Ureter (tissue), 1 donor: Measurements from ENCODE around the gene ZFHX3. TPM values are rescaled to one million over a fixed set of nuclear protein-coding genes. Genes with fewer than 3 reads are reported as not detected.
"Not testable (repeated sequence)": the region's sequence is repeated elsewhere in the genome, so short reads cannot be mapped to it uniquely, and the experiment has no call there.

Experiments
- DNase-seq: peaks from one replicate; pipeline ENCODE4 v3.0.0-alpha.2; 2020; ENCODE audit warnings: low spot score
- total RNA-seq: library from RNA; stranded (reverse); gene quantifications from one replicate; pipeline ENCODE4 v1.2.4, GENCODE V29; 2023
- donor health status: DM: yes; HTN: yes; CAD: no.

ZFHX3 gene, protein sequence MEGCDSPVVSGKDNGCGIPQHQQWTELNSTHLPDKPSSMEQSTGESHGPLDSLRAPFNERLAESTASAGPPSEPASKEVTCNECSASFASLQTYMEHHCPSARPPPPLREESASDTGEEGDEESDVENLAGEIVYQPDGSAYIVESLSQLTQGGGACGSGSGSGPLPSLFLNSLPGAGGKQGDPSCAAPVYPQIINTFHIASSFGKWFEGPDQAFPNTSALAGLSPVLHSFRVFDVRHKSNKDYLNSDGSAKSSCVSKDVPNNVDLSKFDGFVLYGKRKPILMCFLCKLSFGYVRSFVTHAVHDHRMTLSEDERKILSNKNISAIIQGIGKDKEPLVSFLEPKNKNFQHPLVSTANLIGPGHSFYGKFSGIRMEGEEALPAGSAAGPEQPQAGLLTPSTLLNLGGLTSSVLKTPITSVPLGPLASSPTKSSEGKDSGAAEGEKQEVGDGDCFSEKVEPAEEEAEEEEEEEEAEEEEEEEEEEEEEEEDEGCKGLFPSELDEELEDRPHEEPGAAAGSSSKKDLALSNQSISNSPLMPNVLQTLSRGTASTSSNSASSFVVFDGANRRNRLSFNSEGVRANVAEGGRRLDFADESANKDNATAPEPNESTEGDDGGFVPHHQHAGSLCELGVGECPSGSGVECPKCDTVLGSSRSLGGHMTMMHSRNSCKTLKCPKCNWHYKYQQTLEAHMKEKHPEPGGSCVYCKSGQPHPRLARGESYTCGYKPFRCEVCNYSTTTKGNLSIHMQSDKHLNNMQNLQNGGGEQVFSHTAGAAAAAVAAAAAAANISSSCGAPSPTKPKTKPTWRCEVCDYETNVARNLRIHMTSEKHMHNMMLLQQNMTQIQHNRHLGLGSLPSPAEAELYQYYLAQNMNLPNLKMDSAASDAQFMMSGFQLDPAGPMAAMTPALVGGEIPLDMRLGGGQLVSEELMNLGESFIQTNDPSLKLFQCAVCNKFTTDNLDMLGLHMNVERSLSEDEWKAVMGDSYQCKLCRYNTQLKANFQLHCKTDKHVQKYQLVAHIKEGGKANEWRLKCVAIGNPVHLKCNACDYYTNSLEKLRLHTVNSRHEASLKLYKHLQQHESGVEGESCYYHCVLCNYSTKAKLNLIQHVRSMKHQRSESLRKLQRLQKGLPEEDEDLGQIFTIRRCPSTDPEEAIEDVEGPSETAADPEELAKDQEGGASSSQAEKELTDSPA (N-terminal part only)
- 60.8 TPM for total RNA-seq

DNA sequence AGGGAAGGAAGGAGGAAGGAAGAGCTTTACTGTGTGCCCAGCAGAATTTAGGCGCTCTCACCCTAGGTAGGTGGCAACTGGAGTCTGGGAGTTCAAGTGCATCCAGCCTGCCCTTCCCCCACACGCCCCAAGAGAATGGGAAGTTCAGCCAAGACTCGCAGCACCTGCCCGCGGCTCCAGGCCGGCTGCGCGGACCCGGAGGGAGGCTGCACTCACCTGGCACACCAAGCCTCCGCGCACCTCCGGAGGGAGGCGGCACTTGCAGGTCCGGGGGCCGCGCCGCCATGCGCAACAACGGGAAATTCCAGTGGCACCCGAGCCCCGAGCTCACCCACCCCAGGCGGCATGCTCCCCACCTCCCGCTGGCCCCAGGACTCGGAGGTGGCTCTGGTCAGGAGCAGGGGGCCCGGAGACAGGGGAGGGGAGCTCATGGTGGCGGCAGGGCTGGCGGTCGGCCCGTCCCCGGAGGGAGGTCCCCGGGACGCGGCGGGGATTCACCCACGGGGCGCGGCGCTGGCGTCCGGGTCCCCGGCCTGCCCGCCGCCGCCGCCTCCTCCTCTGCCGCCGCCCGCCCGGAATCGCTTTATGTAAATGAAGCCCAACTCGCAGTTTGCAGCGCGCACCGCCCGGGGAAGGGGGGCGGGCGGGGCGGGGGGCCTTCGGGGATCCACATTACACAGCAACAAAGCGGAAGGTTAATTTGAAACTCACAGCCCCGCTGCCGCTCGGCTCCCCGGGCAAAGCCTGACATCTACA is at the start of gene ZFHX3:
ZFHX3 (minus strand) TSS at position 593 of the 756 bp plus-strand sequence. CDS start 87,983 bp downstream, outside the sequence.
- peak; percentile 79 for DNase-seq

DNA sequence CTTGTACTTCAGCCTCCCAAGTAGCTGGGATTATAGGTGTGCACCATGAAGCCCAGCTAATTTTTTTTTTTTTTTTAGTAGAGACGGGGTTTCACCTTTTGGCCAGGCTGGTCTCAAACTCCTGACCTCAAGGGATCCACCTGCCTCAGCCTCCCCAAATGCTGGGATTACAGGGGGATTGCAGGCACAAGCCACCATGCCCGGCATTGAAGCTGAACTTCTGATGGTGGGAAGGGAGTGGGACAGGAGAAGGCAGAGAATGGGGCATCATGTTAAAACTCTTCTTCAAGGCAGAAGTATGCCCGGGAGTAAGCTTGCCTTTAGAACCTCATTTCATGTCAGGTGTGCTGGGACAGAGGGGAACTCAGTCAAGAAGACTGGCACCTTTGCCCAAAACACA is 48.6 kb upstream of the ZFHX3 start:
- no peak for DNase-seq

DNA sequence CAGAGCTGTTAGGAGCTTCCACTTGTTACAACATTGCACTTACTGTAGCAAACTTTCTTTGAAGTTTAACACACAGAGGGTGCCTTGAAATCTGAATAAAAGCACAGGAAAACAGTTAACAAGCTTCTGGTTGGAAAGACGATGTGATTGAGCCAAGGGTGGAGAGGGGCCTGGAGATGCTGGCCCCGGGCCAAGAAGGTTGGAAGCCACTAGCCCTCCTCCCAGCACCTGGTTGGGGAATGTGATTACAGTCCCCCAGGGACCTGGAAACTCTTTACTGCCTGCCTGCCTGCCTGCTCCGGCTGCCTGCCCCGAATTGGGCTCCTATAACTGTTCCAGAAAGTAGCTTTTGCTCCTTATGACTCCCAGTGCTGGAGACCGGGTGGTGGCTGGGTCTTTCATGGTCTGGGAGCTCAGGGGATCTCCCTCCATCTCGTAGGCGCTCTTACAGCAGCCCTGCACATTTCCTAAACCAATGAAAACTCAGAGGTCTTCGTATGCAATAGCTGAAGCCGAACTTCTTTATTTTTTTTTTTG is 48.0 kb upstream of the ZFHX3 start:
- DNase-seq = no peak

- DNase-seq = no peak
Measured at GRCh38 chr16:73095142-73095820, 47.4 kb upstream of the ZFHX3 start.

GRCh38 chr16:73094371-73094770 is 46.4 kb upstream of the ZFHX3 start:
- DNase-seq = no peak

DNA sequence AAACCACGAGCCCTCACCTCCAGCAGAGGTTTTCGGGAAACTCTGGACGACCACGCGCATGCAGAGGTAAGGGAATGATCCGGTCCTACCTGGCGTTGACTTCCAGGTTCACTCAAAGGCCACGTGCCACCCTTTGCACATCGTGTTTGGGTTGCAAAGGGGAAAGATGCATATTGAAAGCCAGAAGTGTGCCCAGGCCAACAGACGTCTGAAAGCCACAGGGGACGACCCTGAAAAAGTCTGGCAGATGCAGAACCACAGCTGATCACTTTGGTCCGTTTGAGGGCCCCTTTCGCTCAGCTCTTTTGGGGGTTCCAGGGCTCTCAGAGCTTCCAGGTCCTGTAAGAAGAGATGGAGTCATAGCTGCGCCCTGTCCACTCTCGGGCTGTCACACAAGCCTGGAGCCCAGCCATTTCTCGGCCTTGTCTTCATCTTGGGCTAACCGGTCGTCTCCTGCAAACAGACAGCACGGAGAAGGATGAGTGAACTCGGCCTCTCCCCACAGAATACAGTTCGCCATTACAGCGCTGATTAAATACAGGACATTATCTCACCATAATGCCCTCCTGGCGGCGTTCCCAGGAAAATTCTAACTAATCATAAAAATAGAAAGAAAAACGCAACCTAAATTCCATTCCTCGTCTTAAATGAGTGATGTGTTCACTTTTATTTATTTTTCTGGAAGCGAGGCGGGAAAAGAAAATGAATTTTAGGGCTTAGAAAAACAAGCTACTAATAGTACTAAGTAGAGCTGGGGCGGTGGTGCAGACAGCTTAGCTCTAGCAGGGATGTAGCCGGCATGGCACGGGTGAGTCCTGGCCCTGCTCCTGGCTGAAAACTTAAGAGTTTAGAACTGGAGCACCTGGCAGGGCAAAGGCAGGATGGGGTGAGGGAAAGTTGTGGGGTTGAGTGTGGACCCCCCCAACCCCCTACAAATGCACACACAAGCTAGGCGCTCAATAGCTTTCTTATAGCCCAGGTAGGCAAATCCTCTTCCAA is 45.5 kb upstream of the ZFHX3 start:
- no peak for DNase-seq

DNA sequence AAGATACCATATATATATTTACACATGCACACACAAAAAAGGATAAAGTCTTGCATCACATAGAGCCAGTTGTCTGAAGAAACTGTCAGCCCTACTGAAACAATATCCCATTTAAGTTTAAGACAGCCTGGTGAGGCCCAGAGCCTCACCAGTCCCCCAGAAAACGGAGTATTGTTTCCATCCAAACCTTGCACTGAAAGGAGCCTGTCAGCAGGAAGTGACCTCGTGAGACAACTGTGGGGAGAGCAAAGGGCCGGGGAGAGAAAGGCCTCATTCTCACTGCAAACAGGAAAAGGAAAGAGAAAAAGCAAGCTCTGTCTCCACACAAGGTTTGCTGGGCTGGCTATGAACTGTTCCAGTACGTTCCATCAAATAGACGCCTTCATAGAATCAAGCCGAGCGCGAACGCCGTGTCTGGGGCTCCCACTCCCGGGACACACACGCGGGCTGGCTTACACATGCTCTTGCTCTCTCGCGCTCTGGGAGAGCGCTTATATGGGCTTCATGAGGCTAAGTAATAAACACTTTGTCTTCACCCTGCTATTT is 44.4 kb upstream of the ZFHX3 start:
- no peak for DNase-seq

DNA sequence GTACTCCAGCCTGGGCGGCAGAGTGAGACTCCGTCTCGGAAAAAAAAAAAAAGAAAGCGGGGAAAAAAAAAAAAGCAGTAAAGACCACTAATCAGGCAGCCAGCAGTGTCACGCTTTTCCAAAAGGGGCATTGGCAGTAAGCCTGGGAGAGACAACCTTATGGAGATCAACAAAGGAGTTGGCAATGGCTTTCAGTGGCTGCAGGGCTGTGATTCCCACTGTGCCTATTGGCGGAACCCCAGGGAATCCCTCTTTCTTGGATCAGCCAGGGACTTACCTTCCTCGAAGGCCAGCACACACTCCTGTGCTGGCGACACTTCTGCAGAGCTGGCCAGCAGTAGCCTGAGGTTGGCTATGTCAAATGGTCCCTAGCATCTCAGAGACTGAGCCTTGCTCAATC is 43.2 kb upstream of the ZFHX3 start:
- DNase-seq = no peak

GRCh38 chr16:73089420-73089819 is 41.5 kb upstream of the ZFHX3 start:
- DNase-seq = no peak

DNA sequence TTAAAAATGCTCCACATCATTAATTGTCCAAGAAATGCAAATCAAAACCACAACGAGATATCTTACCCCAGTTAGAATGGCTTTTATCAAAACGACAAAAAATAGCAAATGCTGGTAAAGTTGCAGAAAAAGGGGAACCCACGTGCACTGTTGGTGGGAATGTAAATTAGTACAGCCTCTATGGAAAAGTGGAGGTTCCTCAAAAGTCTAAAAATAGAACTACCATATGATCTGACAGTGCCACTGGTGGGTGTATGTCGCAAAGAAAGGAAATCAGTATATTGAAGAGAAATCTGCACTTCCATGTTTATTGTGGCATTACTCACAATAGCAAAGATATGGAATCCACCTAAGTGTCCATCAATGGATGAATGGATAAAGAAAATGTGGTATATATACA is 38.2 kb upstream of the ZFHX3 start:
- DNase-seq = no peak

- no peak for DNase-seq
Measured at GRCh38 chr16:73083271-73083670, 35.3 kb upstream of the ZFHX3 start.

- DNase-seq = not testable (repeated sequence)
Measured at GRCh38 chr16:73082634-73083051, 34.7 kb upstream of the ZFHX3 start.

DNA sequence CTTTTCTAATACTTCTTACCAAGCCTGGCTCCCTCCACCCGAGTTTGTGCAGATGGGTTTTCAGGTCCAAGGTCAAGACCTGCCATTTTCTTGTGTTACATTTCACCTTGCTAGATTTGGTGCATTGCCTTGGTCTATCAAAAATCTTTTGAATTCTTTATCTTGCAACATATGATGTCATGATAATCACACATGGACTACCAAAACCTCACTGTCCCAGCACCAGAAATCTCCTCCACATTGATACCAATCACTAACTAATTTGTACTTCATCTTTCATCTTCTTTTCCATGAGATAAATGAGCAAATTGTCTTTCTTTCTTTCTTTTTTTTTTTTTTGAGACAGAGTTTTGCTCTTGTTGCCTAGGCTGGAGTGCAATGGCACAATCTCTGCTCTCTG is 33.0 kb upstream of the ZFHX3 start:
- no peak for DNase-seq

GRCh38 chr16:73076324-73076810 is 28.4 kb upstream of the ZFHX3 start:
- no peak for DNase-seq

DNA sequence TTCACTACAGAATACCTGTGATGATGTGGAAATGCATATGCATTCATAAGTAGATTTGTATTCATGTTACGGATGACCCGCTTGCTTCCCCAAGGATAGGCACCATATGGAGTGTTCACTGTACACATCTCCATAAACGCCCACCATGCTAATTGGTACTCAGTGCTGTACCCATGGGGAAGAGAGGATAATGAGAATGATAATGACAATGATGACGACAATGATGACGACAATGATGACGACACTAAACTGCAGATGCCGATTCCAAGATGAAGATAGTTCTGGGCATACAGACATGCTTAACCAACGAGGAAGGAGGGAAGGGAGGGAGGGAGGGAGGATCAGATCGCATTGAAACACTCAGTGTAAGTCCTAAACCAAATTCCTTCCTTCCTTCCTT is 26.5 kb upstream of the ZFHX3 start:
- no peak for DNase-seq

- DNase-seq = not testable (repeated sequence)
Measured at GRCh38 chr16:73072051-73072450, 24.1 kb upstream of the ZFHX3 start.

DNA sequence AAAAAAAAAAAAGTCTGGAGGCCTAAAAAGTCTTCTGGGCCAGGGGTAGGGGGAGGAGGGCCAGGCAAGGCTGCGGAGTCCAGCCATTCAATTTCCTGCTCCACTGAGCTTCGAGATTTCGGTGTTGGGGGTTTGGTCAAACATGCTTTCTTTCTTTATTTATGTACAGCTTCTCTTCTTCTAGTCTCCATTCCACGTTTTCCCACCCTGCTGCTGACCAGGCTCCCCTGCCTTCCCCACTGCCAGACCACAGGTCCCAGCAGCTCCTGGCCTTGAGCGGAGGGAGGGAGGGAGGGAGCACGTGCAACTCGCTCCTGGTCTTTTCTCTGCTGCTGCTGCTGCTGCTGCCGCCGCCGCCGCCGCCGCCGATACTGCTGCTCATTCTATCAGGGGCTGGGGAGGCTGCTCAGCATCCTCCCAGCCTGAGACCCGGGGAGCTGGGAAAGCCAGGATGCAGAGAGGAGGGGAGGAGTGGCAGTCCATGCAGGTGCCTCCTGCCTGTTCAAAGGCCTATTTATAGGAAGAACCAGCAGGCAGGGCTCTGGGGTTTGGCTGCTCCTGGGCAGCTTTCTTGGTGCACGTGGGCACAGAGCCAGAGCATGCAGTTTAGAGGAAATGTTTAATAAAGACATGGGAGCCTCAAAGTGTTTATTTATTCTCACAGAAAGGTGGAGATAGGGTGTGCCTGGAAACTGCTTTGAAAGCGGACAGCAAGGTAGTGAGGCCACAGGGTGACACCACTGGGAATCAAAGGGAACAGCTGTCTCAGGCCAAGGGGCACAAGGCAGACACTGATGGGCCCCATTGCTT is 23.4 kb upstream of the ZFHX3 start:
- no peak for DNase-seq
